HG02884 (cell line): ENCODE data around the gene CDHR2.

Source experiments
- ATAC-seq: cut with Tn5 transposase; IDR thresholded peaks from one replicate; pipeline ENCODE4 v1.9.1; 2021; ENCODE audit warnings: mild to moderate bottlenecking, moderate library complexity; ENCODE audit not compliant: unreplicated experiment

Gene CDHR2

GRCh38 chr5:176636426-176636825 lies 87.3 kb downstream of the CDHR2 start:
- no peak for ATAC-seq

- ATAC-seq, result no peak
These were observed 88.4 kb downstream of the CDHR2 start for GRCh38 chr5:176637556-176637955.

- no peak for ATAC-seq
These were observed 89.3 kb downstream of the CDHR2 start for GRCh38 chr5:176638437-176638836.

DNA sequence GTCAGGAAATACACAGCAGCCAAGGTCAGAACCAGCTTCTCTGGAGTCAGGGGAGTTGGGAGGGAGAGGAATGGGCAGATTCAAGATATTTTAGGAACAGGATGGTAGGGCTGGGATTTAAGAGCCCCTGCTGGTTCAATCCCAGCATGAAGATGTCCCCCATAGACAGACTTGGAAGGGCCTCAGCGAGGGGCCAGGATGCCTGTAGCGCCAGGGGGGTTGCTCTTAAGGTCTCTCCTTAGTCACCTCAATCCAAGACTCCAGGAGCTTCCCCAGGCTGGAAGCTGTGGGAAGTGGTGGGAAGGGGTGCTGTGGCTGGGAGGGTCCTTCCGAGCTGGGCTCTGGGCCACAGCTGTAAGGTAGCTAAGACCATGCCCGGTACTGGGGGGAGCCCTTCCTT lies 90.1 kb downstream of the CDHR2 start:
- ATAC-seq, result no peak

DNA sequence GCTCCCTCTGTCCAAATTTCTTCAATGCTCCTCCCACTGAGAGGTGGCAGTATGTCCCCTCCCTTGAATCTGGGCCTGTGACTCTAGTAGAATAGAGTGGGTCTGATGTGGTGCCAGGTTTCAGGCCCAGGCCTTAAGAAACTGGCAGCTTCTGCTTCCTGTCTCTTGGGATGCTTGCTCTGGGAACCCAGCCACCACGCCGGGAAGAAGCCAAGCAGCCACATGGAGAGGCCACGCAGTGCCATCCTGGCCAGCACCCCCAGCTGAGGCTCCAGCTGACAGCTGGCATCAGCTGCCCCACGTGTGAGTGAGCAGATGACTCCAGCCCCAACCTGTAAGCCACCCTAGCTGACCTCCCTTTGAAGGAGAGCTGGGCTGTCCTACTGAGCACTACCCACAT lies 90.8 kb downstream of the CDHR2 start:
- no peak for ATAC-seq

DNA sequence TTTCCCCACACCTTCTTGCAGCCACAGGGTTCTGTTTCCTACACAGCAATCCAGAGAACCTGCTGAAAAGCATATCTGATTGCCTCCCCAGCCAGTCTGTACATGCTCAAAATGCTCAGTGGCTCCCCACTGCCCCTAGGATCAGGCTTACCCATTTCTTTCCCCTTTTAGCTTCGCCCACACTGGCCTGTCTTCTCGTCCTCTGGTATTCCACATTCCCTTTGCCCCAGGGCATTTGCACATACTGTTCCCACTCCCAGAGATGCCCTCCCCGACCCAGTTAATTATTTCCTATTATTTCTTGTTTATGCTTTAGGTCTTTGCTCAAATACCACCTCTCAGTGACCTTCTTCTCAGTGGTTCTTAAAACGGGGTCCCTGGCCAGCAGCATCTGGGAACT lies 91.5 kb downstream of the CDHR2 start:
- ATAC-seq, result no peak

DNA sequence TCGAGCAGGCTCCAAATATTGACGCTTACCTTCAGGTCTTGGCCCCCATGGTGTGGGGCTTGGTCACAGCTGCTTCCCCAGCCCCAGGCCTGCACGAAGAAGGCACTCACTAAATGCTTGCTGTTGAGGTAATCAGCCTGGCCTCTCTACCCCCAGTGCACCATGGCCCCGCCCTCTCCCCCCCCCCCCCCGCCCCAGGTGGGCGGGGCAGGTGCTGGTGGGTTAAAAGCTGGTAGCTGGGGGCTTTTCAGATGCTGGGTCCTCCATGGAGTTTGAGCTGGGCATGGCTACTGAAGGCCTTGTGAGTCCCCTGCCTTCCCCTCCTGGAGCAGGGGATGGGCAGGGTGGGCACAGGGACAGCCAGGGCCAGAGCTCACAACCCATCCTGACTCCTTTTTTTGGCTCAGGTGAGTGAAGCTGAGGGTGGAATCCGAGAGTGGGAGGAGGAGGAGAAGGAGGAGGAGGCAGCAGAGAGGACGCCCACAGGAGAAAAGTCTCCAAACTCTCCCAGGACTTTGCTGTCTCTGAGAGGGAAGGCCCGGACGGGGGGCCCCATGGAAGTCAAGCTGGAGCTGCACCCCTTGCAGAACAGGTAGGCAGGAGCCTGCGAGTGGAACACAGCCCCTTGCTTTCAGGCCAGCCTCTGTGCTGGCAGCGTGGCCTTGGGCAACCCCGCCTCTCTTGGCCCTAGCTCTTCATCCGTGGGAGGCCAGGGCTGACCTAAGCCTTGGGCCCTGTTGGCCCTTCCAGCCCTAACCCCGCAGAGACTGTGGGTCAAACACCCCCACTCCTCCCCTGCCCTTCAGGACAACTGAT lies 93.7 kb downstream of the CDHR2 start:
- no peak for ATAC-seq

- ATAC-seq, result no peak
These were observed 94.5 kb downstream of the CDHR2 start for GRCh38 chr5:176643491-176644219.

DNA sequence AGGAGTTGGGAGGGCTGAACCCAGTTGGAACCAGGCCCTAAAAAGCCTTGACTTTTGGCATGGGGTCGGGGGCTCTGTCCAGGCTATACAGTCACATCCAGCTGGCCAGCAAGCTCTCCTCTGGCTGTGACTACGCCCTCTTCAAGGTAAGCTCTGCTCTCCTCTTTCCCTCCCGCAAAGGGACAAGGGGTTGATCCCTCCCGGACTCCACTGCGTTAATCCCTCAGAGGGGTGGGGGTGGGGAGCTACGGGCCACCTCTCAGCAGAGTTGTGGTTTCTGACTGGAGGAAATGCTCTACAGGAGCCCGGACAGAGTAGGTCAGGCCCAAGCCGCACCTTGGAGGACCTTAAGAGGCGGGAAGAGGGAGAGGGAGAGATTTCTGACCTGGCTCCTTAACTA lies 95.2 kb downstream of the CDHR2 start:
- ATAC-seq, result no peak

GRCh38 chr5:176644878-176645670 lies 95.9 kb downstream of the CDHR2 start:
- ATAC-seq, result no peak
